H9 (cell line): ENCODE data around the gene ARHGAP10. TPM values are rescaled to one million over a fixed set of nuclear protein-coding genes. Genes with fewer than 3 reads are reported as not detected.

Source experiments
- DNase-seq: peaks from one replicate; pipeline ENCODE4 v3.0.0-alpha.2; 2017
- H2AFZ ChIP-seq: one replicate; pipeline ENCODE4 v1.6.1; 2013; ENCODE audit warnings: mild to moderate bottlenecking, low read length, control low read depth, moderate library complexity
- H2AK5ac ChIP-seq: 2 replicates; pipeline ENCODE4 v1.6.1; 2013; ENCODE audit warnings: low read length, control low read depth, mixed read lengths; ENCODE audit not compliant: insufficient read length
- H2BK120ac ChIP-seq: one replicate; pipeline ENCODE4 v1.6.1; 2013; ENCODE audit warnings: low read depth, mild to moderate bottlenecking, low read length, control low read depth, inconsistent platforms; ENCODE audit not compliant: poor library complexity, severe bottlenecking
- H2BK12ac ChIP-seq: 2 replicates; pipeline ENCODE4 v1.6.1; 2013; ENCODE audit warnings: low read length, control low read depth, mixed read lengths, low read depth; ENCODE audit not compliant: insufficient read length
- H2BK15ac ChIP-seq: 2 replicates; pipeline ENCODE4 v1.6.1; 2013; ENCODE audit warnings: low read depth, low read length, control low read depth
- H2BK20ac ChIP-seq: one replicate; pipeline ENCODE4 v1.6.1; 2013; ENCODE audit warnings: low read depth, mild to moderate bottlenecking, low read length, control low read depth, inconsistent platforms; ENCODE audit not compliant: poor library complexity, severe bottlenecking
- H2BK5ac ChIP-seq: 2 replicates; pipeline ENCODE4 v1.6.1; 2013; ENCODE audit warnings: low read length, control low read depth, mixed read lengths; ENCODE audit not compliant: insufficient read length
- H3K14ac ChIP-seq: 2 replicates; pipeline ENCODE4 v1.6.1; 2013; ENCODE audit warnings: low read length, control low read depth; ENCODE audit not compliant: insufficient read depth
- H3K18ac ChIP-seq: 2 replicates; pipeline ENCODE4 v1.6.1; 2013; ENCODE audit warnings: low read depth, mild to moderate bottlenecking, mixed read lengths, low read length, control low read depth; ENCODE audit not compliant: insufficient read length
- H3K23ac ChIP-seq: 2 replicates; pipeline ENCODE4 v1.6.1; 2013; ENCODE audit warnings: low read length, control low read depth, mixed read lengths, low read depth; ENCODE audit not compliant: insufficient read length
- H3K23me2 ChIP-seq: 2 replicates; pipeline ENCODE4 v1.6.1; 2013; ENCODE audit warnings: low read depth, mild to moderate bottlenecking, mixed read lengths, low read length, control low read depth; ENCODE audit not compliant: insufficient read length, poor library complexity, severe bottlenecking
- H3K27ac ChIP-seq: 2 replicates; pipeline ENCODE4 v1.5.1; 2013; ENCODE audit warnings: low read length, control low read depth, mixed read lengths, low read depth; ENCODE audit not compliant: insufficient read length
- H3K27me3 ChIP-seq: 2 replicates; pipeline ENCODE4 v1.6.1; 2013; ENCODE audit warnings: low read length, control low read depth, inconsistent platforms; ENCODE audit not compliant: insufficient read depth
- H3K4ac ChIP-seq: 2 replicates; pipeline ENCODE4 v1.6.1; 2013; ENCODE audit warnings: low read depth, mild to moderate bottlenecking, control low read depth, inconsistent platforms, low read length, moderate library complexity
- H3K4me1 ChIP-seq: 2 replicates; pipeline ENCODE4 v1.6.1; 2013; ENCODE audit warnings: low read length, control low read depth, inconsistent platforms; ENCODE audit not compliant: insufficient read depth
- H3K4me2 ChIP-seq: 2 replicates; pipeline ENCODE4 v1.6.1; 2013; ENCODE audit warnings: low read length, control low read depth, mixed read lengths; ENCODE audit not compliant: insufficient read length, insufficient read depth
- H3K56ac ChIP-seq: 2 replicates; pipeline ENCODE4 v1.6.1; 2013; ENCODE audit warnings: low read depth, mild to moderate bottlenecking, mixed read lengths, low read length, control low read depth; ENCODE audit not compliant: insufficient read length
- H3K79me1 ChIP-seq: 2 replicates; pipeline ENCODE4 v1.6.1; 2013; ENCODE audit warnings: low read depth, mild to moderate bottlenecking, moderate library complexity, low read length, control low read depth, inconsistent platforms; ENCODE audit not compliant: insufficient read depth, poor library complexity, severe bottlenecking
- H3K79me2 ChIP-seq: 2 replicates; pipeline ENCODE4 v1.6.1; 2013; ENCODE audit warnings: low read length, control low read depth, inconsistent platforms; ENCODE audit not compliant: insufficient read depth
- H3K9ac ChIP-seq: 2 replicates; pipeline ENCODE4 v1.6.1; 2013; ENCODE audit warnings: low read length, control low read depth, mixed read lengths; ENCODE audit not compliant: insufficient read length; ENCODE audit errors: extremely low read depth
- H3K9me3 ChIP-seq: one replicate; pipeline ENCODE4 v1.6.1; 2013; ENCODE audit warnings: low read depth, low read length, inconsistent platforms; ENCODE audit not compliant: control insufficient read depth
- H3T11ph ChIP-seq: one replicate; pipeline ENCODE4 v1.6.1; 2013; ENCODE audit warnings: mild to moderate bottlenecking, low read length, control low read depth, inconsistent platforms
- H4K20me1 ChIP-seq: one replicate; pipeline ENCODE4 v1.6.1; 2013; ENCODE audit not compliant: control insufficient read depth, insufficient read length, insufficient read depth
- H4K5ac ChIP-seq: 2 replicates; pipeline ENCODE4 v1.6.1; 2013; ENCODE audit warnings: low read depth, mild to moderate bottlenecking, mixed read lengths, low read length, control low read depth; ENCODE audit not compliant: insufficient read length
- H4K8ac ChIP-seq: replicated peaks from 2 replicates; pipeline ENCODE4 v1.6.1; 2013; ENCODE audit warnings: low read length, control low read depth, mixed read lengths, low read depth; ENCODE audit not compliant: insufficient read length
- H4K91ac ChIP-seq: 2 replicates; pipeline ENCODE4 v1.6.1; 2013; ENCODE audit warnings: low read depth, mild to moderate bottlenecking, moderate library complexity, mixed read lengths, low read length, control low read depth; ENCODE audit not compliant: insufficient read length
- H3K27ac Mint-ChIP-seq, 3 experiments: 2 replicates in 2 of 3; 3 replicates in 1 of 3; pipeline ENCODE4 v1.8.0; 2020 to 2021; ENCODE audit warnings: mixed read lengths in 3 of 3, mild to moderate bottlenecking in 1 of 3, moderate library complexity in 1 of 3
- H3K27me3 Mint-ChIP-seq: 2 replicates; pipeline ENCODE4 v1.8.0; 2021; ENCODE audit warnings: low read depth, mild to moderate bottlenecking, moderate library complexity, mixed read lengths
- H3K36me3 Mint-ChIP-seq, 3 experiments: 2 replicates in 2 of 3; 3 replicates in 1 of 3; pipeline ENCODE4 v1.8.0; 2020 to 2021; ENCODE audit warnings: low read depth in 3 of 3, mixed read lengths in 3 of 3; ENCODE audit not compliant: insufficient read depth in 1 of 3
- H3K4me1 Mint-ChIP-seq, 2 experiments: 2 replicates each; pipeline ENCODE4 v1.8.0; 2020; ENCODE audit warnings: mixed read lengths in 2 of 2
- H3K4me3 Mint-ChIP-seq, 2 experiments: 2 replicates in 1 of 2; 3 replicates in 1 of 2; pipeline ENCODE4 v1.8.0; 2020 to 2021; ENCODE audit warnings: mild to moderate bottlenecking in 2 of 2, mixed read lengths in 2 of 2, moderate library complexity in 1 of 2
- H3K9me3 Mint-ChIP-seq, 2 experiments: 2 replicates in 1 of 2; 3 replicates in 1 of 2; pipeline ENCODE4 v1.8.0; 2020; ENCODE audit warnings: mild to moderate bottlenecking in 2 of 2, mixed read lengths in 2 of 2, moderate library complexity in 1 of 2
- WGBS: extraction: QIAGEN DNeasy Blood & Tissue Kit; methylation state at CpG from one replicate; pipeline ENCODE4 v1.1.7; 2013; ENCODE audit warnings: missing lambda C conversion rate, low lambda C conversion rate, mixed read lengths; ENCODE audit not compliant: insufficient read length; ENCODE audit errors: extremely low coverage; 5-methylcytosine and 5-hydroxymethylcytosine counted together
- total RNA-seq: library from RNA; stranded (reverse); gene quantifications from 2 replicates; pipeline ENCODE4 v1.2.1, GENCODE V29; 2021
- TF ChIP-seq, protein P1 (sequence below): fragments of 200-600 bp; sonication (generic); conservative IDR thresholded peaks from 3 replicates; pipeline ENCODE4 v1.8.0; 2021; ENCODE audit warnings: antibody characterized with exemption, mild to moderate bottlenecking

Gene ARHGAP10
- total RNA-seq, 1 experiment from 2014 or later: 7.8 TPM

DNA sequence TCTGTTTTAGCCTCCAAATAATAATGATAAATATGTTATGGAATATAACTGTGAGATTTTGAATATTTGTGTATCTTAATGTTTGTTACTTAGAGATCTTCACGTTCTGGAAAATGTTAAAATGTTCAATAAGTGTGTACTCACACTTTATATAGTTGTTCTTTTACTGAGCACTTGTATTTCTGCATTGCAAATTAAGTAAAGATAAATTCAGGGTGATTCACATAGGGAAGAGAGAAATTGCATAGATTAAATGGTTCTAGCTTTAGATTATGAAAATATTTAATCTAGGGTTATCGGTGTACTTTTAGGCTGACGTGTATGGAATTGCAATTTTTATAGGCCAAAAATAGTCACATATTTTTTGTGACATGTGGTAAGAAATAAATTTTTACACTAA is 148.6 kb downstream of the ARHGAP10 start:
- H2BK12ac ChIP-seq: no peak overlapping the region
- Mint-ChIP-seq H3K27ac (no peak overlapping the region), H3K4me1 (no peaks in the 10 kb centered on the region), H3K4me3 (no peak overlapping the region), H3K36me3 (peaks cover 8 to 11% (median 9%) of the 10 kb centered on the region in 3 experiments; a peak in 5 of 7 replicates), H3K27me3 (no peaks in the 10 kb centered on the region), H3K9me3 (peaks cover 4 to 11% of the 10 kb centered on the region in 2 experiments)
- no peaks in the 10 kb centered on the region for H3K23me2 ChIP-seq
- no peaks in the 10 kb centered on the region for H3K9me3 ChIP-seq
- no peak overlapping the region for H3K27ac ChIP-seq
- no peak overlapping the region for H3K18ac ChIP-seq
- H4K91ac ChIP-seq: no peak overlapping the region
- no peaks in the 10 kb centered on the region for H3K79me2 ChIP-seq
- H3T11ph ChIP-seq: no peak overlapping the region
- no peak for DNase-seq
- no peak overlapping the region for H3K56ac ChIP-seq
- no peak overlapping the region for H3K4ac ChIP-seq
- no peak overlapping the region for H4K5ac ChIP-seq
- H2BK15ac ChIP-seq: no peak overlapping the region
- H3K27me3 ChIP-seq: no peaks in the 10 kb centered on the region
- no peak overlapping the region for H2AFZ ChIP-seq
- no peak overlapping the region for H2BK5ac ChIP-seq
- TF ChIP-seq, protein P1, sequence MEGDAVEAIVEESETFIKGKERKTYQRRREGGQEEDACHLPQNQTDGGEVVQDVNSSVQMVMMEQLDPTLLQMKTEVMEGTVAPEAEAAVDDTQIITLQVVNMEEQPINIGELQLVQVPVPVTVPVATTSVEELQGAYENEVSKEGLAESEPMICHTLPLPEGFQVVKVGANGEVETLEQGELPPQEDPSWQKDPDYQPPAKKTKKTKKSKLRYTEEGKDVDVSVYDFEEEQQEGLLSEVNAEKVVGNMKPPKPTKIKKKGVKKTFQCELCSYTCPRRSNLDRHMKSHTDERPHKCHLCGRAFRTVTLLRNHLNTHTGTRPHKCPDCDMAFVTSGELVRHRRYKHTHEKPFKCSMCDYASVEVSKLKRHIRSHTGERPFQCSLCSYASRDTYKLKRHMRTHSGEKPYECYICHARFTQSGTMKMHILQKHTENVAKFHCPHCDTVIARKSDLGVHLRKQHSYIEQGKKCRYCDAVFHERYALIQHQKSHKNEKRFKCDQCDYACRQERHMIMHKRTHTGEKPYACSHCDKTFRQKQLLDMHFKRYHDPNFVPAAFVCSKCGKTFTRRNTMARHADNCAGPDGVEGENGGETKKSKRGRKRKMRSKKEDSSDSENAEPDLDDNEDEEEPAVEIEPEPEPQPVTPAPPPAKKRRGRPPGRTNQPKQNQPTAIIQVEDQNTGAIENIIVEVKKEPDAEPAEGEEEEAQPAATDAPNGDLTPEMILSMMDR: no peak
- H2BK120ac ChIP-seq: no peak overlapping the region
- H3K79me1 ChIP-seq: no peaks in the 10 kb centered on the region
- no peak overlapping the region for H2AK5ac ChIP-seq
- H3K14ac ChIP-seq: no peak overlapping the region
- no CpG with 5 or more reads among the region's 3 CpGs for WGBS
- H4K8ac ChIP-seq: no peak overlapping the region
- no peak overlapping the region for H3K9ac ChIP-seq
- no peak overlapping the region for H3K4me2 ChIP-seq
- no peaks in the 10 kb centered on the region for H4K20me1 ChIP-seq
- H3K4me1 ChIP-seq: no peaks in the 10 kb centered on the region
- H2BK20ac ChIP-seq: no peak overlapping the region
- H3K23ac ChIP-seq: no peak overlapping the region
